GM19455 (cell line): ENCODE results near the gene NOPCHAP1.

Experiments used
- ATAC-seq: cut with Tn5 transposase; IDR thresholded peaks from one replicate; pipeline ENCODE4 v1.9.1; 2021; ENCODE audit not compliant: unreplicated experiment

The NOPCHAP1 gene

GRCh38 chr12:105018012-105018411 lies 31.9 kb downstream of the NOPCHAP1 start:
- no peak for ATAC-seq

- no peak for ATAC-seq
These were observed 32.7 kb downstream of the NOPCHAP1 start for GRCh38 chr12:105018776-105019175.

- ATAC-seq, result no peak
These were observed 34.3 kb downstream of the NOPCHAP1 start for GRCh38 chr12:105020241-105020962.

- ATAC-seq, result no peak
These were observed 38.8 kb downstream of the NOPCHAP1 start for GRCh38 chr12:105024928-105025327.

GRCh38 chr12:105025890-105026289 lies 39.8 kb downstream of the NOPCHAP1 start:
- no peak for ATAC-seq

- no peak for ATAC-seq
These were observed 40.3 kb downstream of the NOPCHAP1 start for GRCh38 chr12:105026411-105026810.

GRCh38 chr12:105030820-105031807 lies 45.0 kb downstream of the NOPCHAP1 start:
- peak; percentile 87 for ATAC-seq

- no peak for ATAC-seq
These were observed 46.7 kb downstream of the NOPCHAP1 start for GRCh38 chr12:105032703-105033357.

GRCh38 chr12:105033851-105034250 lies 47.7 kb downstream of the NOPCHAP1 start:
- ATAC-seq, result no peak
